ENCODE results near the gene TCP11L2. TPM values are rescaled to one million over a fixed set of nuclear protein-coding genes. Genes with fewer than 3 reads are reported as not detected.

Gene TCP11L2
- total RNA-seq, 4 donors from 2014 or later: 8.0 to 47.8 (median 41.7) TPM

DNA sequence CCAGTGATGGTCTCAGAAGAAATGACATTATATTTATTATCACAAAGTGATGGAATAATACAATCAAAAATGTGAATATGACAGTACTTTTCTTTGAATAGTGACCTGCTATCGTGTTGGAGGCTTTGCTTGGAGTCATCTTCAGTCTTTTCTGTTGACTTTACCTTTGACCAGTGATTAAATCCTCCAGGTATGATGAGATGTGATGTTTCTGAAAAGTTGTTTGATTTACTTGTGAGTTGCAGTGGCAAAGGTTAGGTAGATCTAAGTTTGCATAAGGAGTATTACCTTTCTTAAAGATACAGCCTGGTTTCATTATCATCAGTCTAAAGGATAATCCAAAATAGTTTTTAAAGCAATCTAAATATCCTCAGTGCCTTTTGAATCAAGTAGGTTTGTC is 4.6 kb downstream of the TCP11L2 start:
- no peaks in the 10 kb centered on the region for H3K9me3 ChIP-seq
- TF ChIP-seq EP300 (IDR thresholded peaks at IDR 0.05; ENCODE audit: low read depth) (no peak), POLR2AphosphoS5 (IDR thresholded peaks at IDR 0.05) (no peak), CTCF (IDR thresholded peaks at IDR 0.05) (no peak), POLR2A (IDR thresholded peaks at IDR 0.05) (no peak)
- 46 to 54% methylated on average over 1 of the region's 1 CpG for WGBS, 2 donors (ENCODE audit: low coverage in 1 of 2)
- DNase-seq: no peak
- H3K36me3 ChIP-seq: no peaks in the 10 kb centered on the region
- no peak overlapping the region for H3K4me3 ChIP-seq
- no peaks in the 10 kb centered on the region for H3K27me3 ChIP-seq
- H3K27ac ChIP-seq: peak overlapping the region; percentile 32 to 41 (median 36)
- intact Hi-C loops (cut with DNase I; ENCODE audit: low total_unique reads) (no loop called here), in situ Hi-C loops (cut with MboI; ENCODE audit: low pct_ligation_motif_present in 1 of 4, low pct_unique_long_range_greater_than_20kb in 1 of 4, low sequenced_read_pairs in 3 of 4) (no loop called here)
- peaks cover 31 to 84% (median 43%) of the 10 kb centered on the region in 4 donors for H3K4me1 ChIP-seq

DNA sequence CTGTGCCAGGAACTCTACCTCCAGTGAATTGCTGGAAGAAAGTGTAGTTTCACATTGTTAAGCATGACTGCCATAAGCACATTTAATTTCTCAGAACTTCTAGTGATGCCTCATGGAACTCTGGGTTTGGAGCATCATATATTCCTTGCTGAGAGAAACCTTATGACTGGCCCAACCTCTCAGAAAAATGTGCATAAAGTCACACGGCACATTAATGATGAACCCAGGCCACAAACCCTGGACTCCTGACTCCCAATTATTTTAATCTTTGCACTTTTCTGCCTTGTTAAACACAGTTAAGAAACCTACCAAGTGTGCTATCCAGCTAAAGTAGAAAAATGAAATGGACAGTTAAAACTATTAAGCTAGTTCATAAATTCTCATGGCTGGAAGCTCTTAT is 5.6 kb downstream of the TCP11L2 start:
- no peak overlapping the region for H3K4me3 ChIP-seq
- DNase-seq: no peak
- TF ChIP-seq CTCF (IDR thresholded peaks at IDR 0.05): no peak
- no peak for TF ChIP-seq POLR2A (IDR thresholded peaks at IDR 0.05)
- TF ChIP-seq POLR2AphosphoS5 (IDR thresholded peaks at IDR 0.05): no peak
- TF ChIP-seq EP300 (IDR thresholded peaks at IDR 0.05; ENCODE audit: low read depth): no peak
- H3K27ac ChIP-seq: peak overlapping the region in 3 of 4 donors; percentile 32 to 41 (median 38)
- H3K4me1 ChIP-seq: peaks cover 31 to 84% (median 43%) of the 10 kb centered on the region in 4 donors
- H3K36me3 ChIP-seq: no peaks in the 10 kb centered on the region
- H3K9me3 ChIP-seq: no peaks in the 10 kb centered on the region
- intact Hi-C loops (cut with DNase I; ENCODE audit: low total_unique reads): no loop called here
- in situ Hi-C loops (cut with MboI; ENCODE audit: low pct_ligation_motif_present in 1 of 4, low pct_unique_long_range_greater_than_20kb in 1 of 4, low sequenced_read_pairs in 3 of 4): no loop called here
- no peaks in the 10 kb centered on the region for H3K27me3 ChIP-seq
- WGBS, 2 donors (ENCODE audit: low coverage in 1 of 2): 55 to 70% methylated on average over 1 of the region's 1 CpG

DNA sequence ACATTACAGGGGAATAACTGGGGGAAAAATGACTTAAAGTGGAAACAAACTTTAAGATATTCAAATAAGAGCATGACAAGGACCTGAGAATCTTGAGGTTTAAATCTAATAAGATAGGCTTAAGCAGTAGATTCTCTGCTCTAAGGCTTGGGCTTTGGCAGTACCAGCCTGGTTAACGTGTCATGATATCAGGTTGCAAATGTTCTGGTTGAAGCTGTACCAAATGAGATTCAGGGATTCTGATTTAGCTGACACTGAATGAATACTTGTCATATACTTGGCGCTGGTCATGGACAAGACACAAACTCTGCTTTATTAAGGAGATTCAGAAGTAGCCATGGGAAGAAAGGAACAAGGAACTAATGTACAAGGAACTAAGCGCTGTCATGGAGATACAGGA is 6.1 kb downstream of the TCP11L2 start:
- DNase-seq: no peak
- peak overlapping the region in 2 of 4 donors; percentile 32 to 38 for H3K27ac ChIP-seq
- no peak overlapping the region for H3K4me3 ChIP-seq
- H3K27me3 ChIP-seq: no peaks in the 10 kb centered on the region
- H3K9me3 ChIP-seq: no peaks in the 10 kb centered on the region
- intact Hi-C loops (cut with DNase I; ENCODE audit: low total_unique reads): no loop called here
- H3K4me1 ChIP-seq: peaks cover 31 to 82% (median 40%) of the 10 kb centered on the region in 4 donors
- WGBS, 2 donors (ENCODE audit: low coverage in 1 of 2): 89 to 92% methylated on average over 3 of the region's 3 CpGs
- TF ChIP-seq CTCF (IDR thresholded peaks at IDR 0.05): no peak
- TF ChIP-seq POLR2A (IDR thresholded peaks at IDR 0.05): no peak
- TF ChIP-seq EP300 (IDR thresholded peaks at IDR 0.05; ENCODE audit: low read depth): no peak
- no peak for TF ChIP-seq POLR2AphosphoS5 (IDR thresholded peaks at IDR 0.05)
- no peaks in the 10 kb centered on the region for H3K36me3 ChIP-seq
- in situ Hi-C loops (cut with MboI; ENCODE audit: low pct_ligation_motif_present in 1 of 4, low pct_unique_long_range_greater_than_20kb in 1 of 4, low sequenced_read_pairs in 3 of 4): no loop called here

GRCh38 chr12:106309671-106310505 is 7.4 kb downstream of the TCP11L2 start:
- H3K4me3 ChIP-seq: no peak overlapping the region
- 71 to 89% methylated on average over 3 to 7 of the region's 7 CpGs for WGBS, 2 donors (ENCODE audit: low coverage in 1 of 2)
- TF ChIP-seq POLR2AphosphoS5 (IDR thresholded peaks at IDR 0.05): no peak
- TF ChIP-seq EP300 (IDR thresholded peaks at IDR 0.05; ENCODE audit: low read depth): no peak
- no peak for TF ChIP-seq CTCF (IDR thresholded peaks at IDR 0.05)
- no peak for TF ChIP-seq POLR2A (IDR thresholded peaks at IDR 0.05)

More at GRCh38 chr12:106309671-106310505, 7.4 kb downstream of the TCP11L2 start:
- Histone ChIP-seq H3K27me3 (no peaks in the 10 kb centered on the region), H3K27ac (no peak overlapping the region), H3K4me1 (peaks cover 23 to 69% (median 30%) of the 10 kb centered on the region in 4 donors), H3K9me3 (no peaks in the 10 kb centered on the region), H3K36me3 (peaks cover 0 to 4% (median 2%) of the 10 kb centered on the region in 4 donors)
- no peak for DNase-seq
- intact Hi-C loops (cut with DNase I; ENCODE audit: low total_unique reads) (no loop called here), in situ Hi-C loops (cut with MboI; ENCODE audit: low pct_ligation_motif_present in 1 of 4, low pct_unique_long_range_greater_than_20kb in 1 of 4, low sequenced_read_pairs in 3 of 4) (no loop called here)

All from transverse colon (tissue), 4 donors.